SK-N-SH (cell line): ENCODE measurements around the gene CALD1. TPM values are rescaled to one million over a fixed set of nuclear protein-coding genes. Genes with fewer than 3 reads are reported as not detected.
A peak's percentile ranks its signal among the peaks of the same experiment; 100 is the strongest.

ENCODE experiments used
- CTCF ChIA-PET: fragments of 300-600, 350-600 bp; formaldehyde crosslinking; extraction: SDS; loops from one replicate; lab custom pipeline; 2021; lab: Yijun Ruan, JAX
- POLR2A ChIA-PET: fragments of 350-600 bp; sonication (Branson Sonifier 250); formaldehyde crosslinking; extraction: SDS; loops from one replicate; lab custom pipeline; 2020; ENCODE audit warnings: antibody characterized with exemption, inconsistent platforms; lab: Yijun Ruan, JAX
- DNase-seq: peaks from one replicate; pipeline ENCODE4 v3.0.0; 2012
- H2AFZ ChIP-seq: fragments of 200-600 bp; sonication (generic); 2 replicates; pipeline ENCODE4 v1.8.1; 2016; ENCODE audit warnings: antibody characterized with exemption, mild to moderate bottlenecking, low read depth
- H3F3A ChIP-seq: fragments of 200-600 bp; sonication (generic); replicated peaks from 2 replicates; pipeline ENCODE3; 2016; ENCODE audit warnings: antibody characterized with exemption, mild to moderate bottlenecking; ENCODE audit not compliant: insufficient read depth
- H3K27ac ChIP-seq, 2 experiments: fragments of 200-500 bp in 1 of 2; fragments of 200-600 bp in 1 of 2; sonication (Bioruptor generic) in 1 of 2; sonication (generic), shearing (Covaris generic) in 1 of 2; 2 replicates each; pipeline versions ENCODE4 v1.5.1 to v1.6.1; 2014 to 2016; ENCODE audit warnings: low read depth in 2 of 2, inconsistent platforms in 1 of 2, low read length in 1 of 2, mild to moderate bottlenecking in 1 of 2, mixed read lengths in 1 of 2
- H3K27me3 ChIP-seq: fragments of 200-600 bp; sonication (generic), shearing (Covaris generic); 2 replicates; pipeline ENCODE4 v1.6.1; 2016; ENCODE audit warnings: mixed run types; ENCODE audit not compliant: insufficient read depth
- H3K36me3 ChIP-seq, 2 experiments: fragments of 200-500 bp in 1 of 2; fragments of 200-600 bp in 1 of 2; sonication (Bioruptor generic) in 1 of 2; sonication (generic) in 1 of 2; replicated peaks in 1 of 2; 2 replicates each; pipeline versions ENCODE3 to v1.5.1; 2014 to 2016; ENCODE audit warnings: low read length in 1 of 2, mild to moderate bottlenecking in 1 of 2; ENCODE audit not compliant: insufficient read depth in 2 of 2, control insufficient read depth in 1 of 2
- H3K4me1 ChIP-seq, 2 experiments: fragments of 200-500 bp in 1 of 2; fragments of 200-600 bp in 1 of 2; sonication (Bioruptor generic) in 1 of 2; sonication (generic), shearing (Covaris generic) in 1 of 2; 2 replicates each; pipeline versions ENCODE4 v1.5.1 to v1.6.1; 2014 to 2016; ENCODE audit warnings: low read depth in 1 of 2, low read length in 1 of 2, mixed run types in 1 of 2; ENCODE audit not compliant: insufficient read depth in 2 of 2, control insufficient read depth in 1 of 2
- H3K4me2 ChIP-seq: fragments of 200-600 bp; sonication (generic), shearing (Covaris generic); 2 replicates; pipeline ENCODE4 v1.6.1; 2017; ENCODE audit warnings: mixed run types
- H3K4me3 ChIP-seq, 2 experiments: fragments of 200-500 bp in 1 of 2; fragments of 200-600 bp in 1 of 2; sonication (Bioruptor generic) in 1 of 2; sonication (generic), shearing (Covaris generic) in 1 of 2; 2 replicates each; pipeline versions ENCODE4 v1.5.1 to v1.8.1; 2014 to 2016; ENCODE audit warnings: low read depth in 2 of 2, inconsistent platforms in 1 of 2, low read length in 1 of 2, mild to moderate bottlenecking in 1 of 2, mixed read lengths in 1 of 2, moderate library complexity in 1 of 2
- H3K79me2 ChIP-seq: fragments of 200-600 bp; sonication (generic); 2 replicates; pipeline ENCODE4 v1.8.1; 2017; ENCODE audit warnings: mild to moderate bottlenecking; ENCODE audit not compliant: insufficient read depth
- H3K9ac ChIP-seq: fragments of 200-600 bp; sonication (generic); 2 replicates; pipeline ENCODE4 v1.6.1; 2017; ENCODE audit warnings: mixed run types
- H3K9me2 ChIP-seq: fragments of 200-600 bp; sonication (generic); 2 replicates; pipeline ENCODE4 v1.6.1; 2017; ENCODE audit warnings: mixed run types
- H3K9me3 ChIP-seq: fragments of 200-600 bp; sonication (generic); 2 replicates; pipeline ENCODE4 v1.6.1; 2017; ENCODE audit warnings: mixed run types, mild to moderate bottlenecking, moderate library complexity
- H4K20me1 ChIP-seq: fragments of 200-600 bp; sonication (generic); 2 replicates; pipeline ENCODE4 v1.6.1; 2017; ENCODE audit warnings: mild to moderate bottlenecking, mixed run types; ENCODE audit not compliant: insufficient read depth
- CHD2 ChIP-seq: fragments of 150-350 bp; IDR thresholded peaks from 2 replicates; pipeline ENCODE4 v1.6.1; 2018; ENCODE audit warnings: low read length; ENCODE audit not compliant: partially characterized antibody
- EP300 ChIP-seq, 2 experiments: IDR thresholded peaks; 2 replicates each; pipeline versions ENCODE4 v1.4.0 to v1.6.1; 2012; ENCODE audit warnings: borderline replicate concordance in 1 of 2, low read depth in 1 of 2, low read length in 1 of 2
- EZH2phosphoT487 ChIP-seq: fragments of 200-600 bp; sonication (generic); IDR thresholded peaks from 2 replicates; pipeline ENCODE4 v1.6.1; 2017; ENCODE audit warnings: low read depth, mixed run types, mild to moderate bottlenecking, antibody characterized with exemption, moderate library complexity, borderline replicate concordance
- FOXJ3 ChIP-seq: sonication (generic); formaldehyde crosslinking; IDR thresholded peaks from 2 replicates; pipeline ENCODE4 v1.5.1; 2020; ENCODE audit warnings: mild to moderate bottlenecking, missing genetic modification reagents
- GABPA ChIP-seq: IDR thresholded peaks from 2 replicates; pipeline ENCODE4 v1.4.0; 2012; ENCODE audit warnings: low read depth, mild to moderate bottlenecking
- GATA2 ChIP-seq: sonication (generic); formaldehyde crosslinking; IDR thresholded peaks from 2 replicates; pipeline ENCODE4 v1.5.0; 2020; ENCODE audit warnings: mild to moderate bottlenecking, missing genetic modification reagents
- JUND ChIP-seq: IDR thresholded peaks from 2 replicates; pipeline ENCODE4 v1.4.0; 2012
- MEF2A ChIP-seq: IDR thresholded peaks from 2 replicates; pipeline ENCODE4 v1.4.0; 2012; ENCODE audit warnings: low read depth, borderline replicate concordance
- NFIC ChIP-seq: IDR thresholded peaks from 2 replicates; pipeline ENCODE4 v1.4.0; 2012; ENCODE audit warnings: borderline replicate concordance
- NRF1 ChIP-seq: IDR thresholded peaks from 2 replicates; pipeline ENCODE4 v1.6.1; 2012; ENCODE audit warnings: low read depth, mild to moderate bottlenecking, low read length
- POLR2AphosphoS5 ChIP-seq: IDR thresholded peaks from 2 replicates; pipeline ENCODE4 v1.6.1; 2012; ENCODE audit warnings: low read depth, low read length
- RAD21 ChIP-seq: IDR thresholded peaks from 2 replicates; pipeline ENCODE4 v1.6.1; 2012; ENCODE audit warnings: mild to moderate bottlenecking, low read length
- RCOR1 ChIP-seq: fragments of 150-350 bp; IDR thresholded peaks from 2 replicates; pipeline ENCODE4 v1.6.1; 2017; ENCODE audit warnings: antibody characterized with exemption, low read length
- RFX5 ChIP-seq: IDR thresholded peaks from 2 replicates; pipeline ENCODE4 v1.6.1; 2012; ENCODE audit warnings: mild to moderate bottlenecking, improper control_type of control experiment, low read length
- RXRA ChIP-seq: IDR thresholded peaks from 2 replicates; pipeline ENCODE4 v1.4.0; 2012; ENCODE audit warnings: low read depth, mild to moderate bottlenecking, borderline replicate concordance
- SMC3 ChIP-seq: IDR thresholded peaks from 2 replicates; pipeline ENCODE4 v1.6.1; 2012; ENCODE audit warnings: low read depth, low read length, improper control_type of control experiment
- TAF1 ChIP-seq: IDR thresholded peaks from 2 replicates; pipeline ENCODE4 v1.6.1; 2012; ENCODE audit warnings: low read depth, mild to moderate bottlenecking, low read length, moderate library complexity, borderline replicate concordance
- TCF12 ChIP-seq: IDR thresholded peaks from 2 replicates; pipeline ENCODE4 v1.4.0; 2012
- WGBS: methylation state at CpG from one replicate; pipeline ENCODE4 v1.1.6; 2017; ENCODE audit warnings: low lambda C conversion rate; 5-methylcytosine and 5-hydroxymethylcytosine counted together
- polyA plus RNA-seq, 3 experiments: library from polyadenylated mRNA; depleted of rRNA; stranded (reverse); fragments of >200 nt; gene quantifications; 2 replicates each; pipeline ENCODE4 v1.2.3, GENCODE V29; 2012
- TF ChIP-seq, protein P1 (sequence below): fragments of 150-350 bp; IDR thresholded peaks from 2 replicates; pipeline ENCODE4 v1.6.1; 2017; ENCODE audit warnings: antibody characterized with exemption, low read length, low read depth, borderline replicate concordance
- TF ChIP-seq, protein P2 (sequence below): IDR thresholded peaks from 2 replicates; pipeline ENCODE4 v1.6.1; 2012; ENCODE audit warnings: mild to moderate bottlenecking, low read depth, low read length, moderate library complexity
- TF ChIP-seq, protein P3 (sequence below): IDR thresholded peaks from 2 replicates; pipeline ENCODE4; 2012
- TF ChIP-seq, protein P4 (sequence below): IDR thresholded peaks from 2 replicates; pipeline ENCODE4 v1.4.0; 2012; ENCODE audit warnings: low read depth, borderline replicate concordance

Gene CALD1, protein sequence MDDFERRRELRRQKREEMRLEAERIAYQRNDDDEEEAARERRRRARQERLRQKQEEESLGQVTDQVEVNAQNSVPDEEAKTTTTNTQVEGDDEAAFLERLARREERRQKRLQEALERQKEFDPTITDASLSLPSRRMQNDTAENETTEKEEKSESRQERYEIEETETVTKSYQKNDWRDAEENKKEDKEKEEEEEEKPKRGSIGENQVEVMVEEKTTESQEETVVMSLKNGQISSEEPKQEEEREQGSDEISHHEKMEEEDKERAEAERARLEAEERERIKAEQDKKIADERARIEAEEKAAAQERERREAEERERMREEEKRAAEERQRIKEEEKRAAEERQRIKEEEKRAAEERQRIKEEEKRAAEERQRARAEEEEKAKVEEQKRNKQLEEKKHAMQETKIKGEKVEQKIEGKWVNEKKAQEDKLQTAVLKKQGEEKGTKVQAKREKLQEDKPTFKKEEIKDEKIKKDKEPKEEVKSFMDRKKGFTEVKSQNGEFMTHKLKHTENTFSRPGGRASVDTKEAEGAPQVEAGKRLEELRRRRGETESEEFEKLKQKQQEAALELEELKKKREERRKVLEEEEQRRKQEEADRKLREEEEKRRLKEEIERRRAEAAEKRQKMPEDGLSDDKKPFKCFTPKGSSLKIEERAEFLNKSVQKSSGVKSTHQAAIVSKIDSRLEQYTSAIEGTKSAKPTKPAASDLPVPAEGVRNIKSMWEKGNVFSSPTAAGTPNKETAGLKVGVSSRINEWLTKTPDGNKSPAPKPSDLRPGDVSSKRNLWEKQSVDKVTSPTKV
- 299 and 303 TPM in 2 replicates for polyA plus RNA-seq (2012; rRNA removed)
- 269 and 329 TPM in 2 replicates for polyA plus RNA-seq (2012; cell fraction: cytosol; rRNA removed)
- polyA plus RNA-seq (2012; cell fraction: nucleus; rRNA removed) = 304 and 462 TPM in 2 replicates

DNA sequence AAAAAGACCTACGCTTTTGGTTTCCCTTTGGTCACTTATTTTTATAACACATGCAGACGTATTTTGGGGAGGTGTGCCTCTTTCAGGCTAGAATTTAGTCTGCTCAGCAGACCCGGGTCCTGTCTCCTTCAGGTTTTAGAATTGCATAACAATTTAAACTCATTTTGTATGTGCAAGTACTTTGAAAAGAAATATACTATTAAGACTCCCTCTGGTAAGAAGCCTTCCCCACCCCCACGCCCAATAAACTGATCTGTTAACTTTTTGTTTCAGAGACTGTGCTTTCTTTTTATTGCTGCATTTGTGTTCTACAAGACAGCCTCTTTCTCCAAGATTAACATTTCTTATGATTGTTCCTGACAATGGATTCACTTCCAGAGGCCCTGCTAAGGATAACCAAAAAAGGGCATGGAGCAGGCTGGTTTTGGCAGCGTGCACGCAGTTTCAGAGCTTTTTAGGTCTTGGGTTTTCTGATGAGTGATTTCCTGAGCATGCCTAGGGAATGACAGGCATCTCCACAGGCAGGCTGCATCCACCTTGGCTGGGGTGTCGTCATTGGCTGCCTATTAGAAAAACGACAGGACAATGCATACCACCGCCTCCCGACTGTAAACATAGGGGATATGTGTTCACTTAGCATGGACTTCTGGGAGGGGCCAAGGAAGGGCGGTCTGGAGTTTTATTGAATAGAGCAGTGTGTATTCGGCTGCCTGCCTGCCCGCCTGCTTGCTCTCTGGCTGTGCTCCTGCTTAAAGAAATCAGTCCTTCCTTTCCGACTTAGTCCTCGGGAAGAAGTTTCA, at the start of gene CALD1:
Gene CALD1 (plus strand): TSS at position 694 of the 800 bp plus-strand sequence. CDS start 88,100 bp downstream, outside the sequence.
- POLR2A ChIA-PET = no interaction called here
- 16% methylated on average over 14 of the region's 15 CpGs for WGBS
- TF ChIP-seq GABPA (no peak; the same call in 1 of the 2 replicates), TCF12 (peak; percentile 88), TAF1 (peak; percentile 94), EP300 (IDR thresholded peaks at IDR 0.05; ENCODE audit: borderline replicate concordance in 1 of 2, low read depth in 1 of 2, low read length in 1 of 2) (peak; percentile 37 to 95; a peak in 3 of 4 replicates), SMC3 (0 out of 2 replicates have a peak, but pooled peaks have one; percentile 12), FOXJ3 (CRISPR knock-in tag) (no peak), NRF1 (peak; percentile 64), GATA2 (CRISPR knock-in tag) (no peak), RCOR1 (0 out of 2 replicates have a peak, but pooled peaks have one; percentile 3), RAD21 (no peak; the same call in 1 of the 2 replicates), POLR2AphosphoS5 (peak; percentile 99), CHD2 (no peak), JUND (peak; percentile 88), NFIC (peak; percentile 95), RXRA (no peak), EZH2phosphoT487 (no peak), MEF2A (no peak; the same call in 1 of the 2 replicates), RFX5 (no peak)
- TF ChIP-seq, protein P1, sequence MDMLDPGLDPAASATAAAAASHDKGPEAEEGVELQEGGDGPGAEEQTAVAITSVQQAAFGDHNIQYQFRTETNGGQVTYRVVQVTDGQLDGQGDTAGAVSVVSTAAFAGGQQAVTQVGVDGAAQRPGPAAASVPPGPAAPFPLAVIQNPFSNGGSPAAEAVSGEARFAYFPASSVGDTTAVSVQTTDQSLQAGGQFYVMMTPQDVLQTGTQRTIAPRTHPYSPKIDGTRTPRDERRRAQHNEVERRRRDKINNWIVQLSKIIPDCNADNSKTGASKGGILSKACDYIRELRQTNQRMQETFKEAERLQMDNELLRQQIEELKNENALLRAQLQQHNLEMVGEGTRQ = no peak
- TF ChIP-seq, protein P2, sequence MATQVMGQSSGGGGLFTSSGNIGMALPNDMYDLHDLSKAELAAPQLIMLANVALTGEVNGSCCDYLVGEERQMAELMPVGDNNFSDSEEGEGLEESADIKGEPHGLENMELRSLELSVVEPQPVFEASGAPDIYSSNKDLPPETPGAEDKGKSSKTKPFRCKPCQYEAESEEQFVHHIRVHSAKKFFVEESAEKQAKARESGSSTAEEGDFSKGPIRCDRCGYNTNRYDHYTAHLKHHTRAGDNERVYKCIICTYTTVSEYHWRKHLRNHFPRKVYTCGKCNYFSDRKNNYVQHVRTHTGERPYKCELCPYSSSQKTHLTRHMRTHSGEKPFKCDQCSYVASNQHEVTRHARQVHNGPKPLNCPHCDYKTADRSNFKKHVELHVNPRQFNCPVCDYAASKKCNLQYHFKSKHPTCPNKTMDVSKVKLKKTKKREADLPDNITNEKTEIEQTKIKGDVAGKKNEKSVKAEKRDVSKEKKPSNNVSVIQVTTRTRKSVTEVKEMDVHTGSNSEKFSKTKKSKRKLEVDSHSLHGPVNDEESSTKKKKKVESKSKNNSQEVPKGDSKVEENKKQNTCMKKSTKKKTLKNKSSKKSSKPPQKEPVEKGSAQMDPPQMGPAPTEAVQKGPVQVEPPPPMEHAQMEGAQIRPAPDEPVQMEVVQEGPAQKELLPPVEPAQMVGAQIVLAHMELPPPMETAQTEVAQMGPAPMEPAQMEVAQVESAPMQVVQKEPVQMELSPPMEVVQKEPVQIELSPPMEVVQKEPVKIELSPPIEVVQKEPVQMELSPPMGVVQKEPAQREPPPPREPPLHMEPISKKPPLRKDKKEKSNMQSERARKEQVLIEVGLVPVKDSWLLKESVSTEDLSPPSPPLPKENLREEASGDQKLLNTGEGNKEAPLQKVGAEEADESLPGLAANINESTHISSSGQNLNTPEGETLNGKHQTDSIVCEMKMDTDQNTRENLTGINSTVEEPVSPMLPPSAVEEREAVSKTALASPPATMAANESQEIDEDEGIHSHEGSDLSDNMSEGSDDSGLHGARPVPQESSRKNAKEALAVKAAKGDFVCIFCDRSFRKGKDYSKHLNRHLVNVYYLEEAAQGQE = peak; percentile 47; the same call in 1 of the 2 replicates
- TF ChIP-seq, protein P3, sequence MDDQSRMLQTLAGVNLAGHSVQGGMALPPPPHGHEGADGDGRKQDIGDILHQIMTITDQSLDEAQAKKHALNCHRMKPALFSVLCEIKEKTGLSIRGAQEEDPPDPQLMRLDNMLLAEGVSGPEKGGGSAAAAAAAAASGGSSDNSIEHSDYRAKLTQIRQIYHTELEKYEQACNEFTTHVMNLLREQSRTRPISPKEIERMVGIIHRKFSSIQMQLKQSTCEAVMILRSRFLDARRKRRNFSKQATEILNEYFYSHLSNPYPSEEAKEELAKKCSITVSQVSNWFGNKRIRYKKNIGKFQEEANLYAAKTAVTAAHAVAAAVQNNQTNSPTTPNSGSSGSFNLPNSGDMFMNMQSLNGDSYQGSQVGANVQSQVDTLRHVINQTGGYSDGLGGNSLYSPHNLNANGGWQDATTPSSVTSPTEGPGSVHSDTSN = peak; percentile 96
- TF ChIP-seq, protein P4, sequence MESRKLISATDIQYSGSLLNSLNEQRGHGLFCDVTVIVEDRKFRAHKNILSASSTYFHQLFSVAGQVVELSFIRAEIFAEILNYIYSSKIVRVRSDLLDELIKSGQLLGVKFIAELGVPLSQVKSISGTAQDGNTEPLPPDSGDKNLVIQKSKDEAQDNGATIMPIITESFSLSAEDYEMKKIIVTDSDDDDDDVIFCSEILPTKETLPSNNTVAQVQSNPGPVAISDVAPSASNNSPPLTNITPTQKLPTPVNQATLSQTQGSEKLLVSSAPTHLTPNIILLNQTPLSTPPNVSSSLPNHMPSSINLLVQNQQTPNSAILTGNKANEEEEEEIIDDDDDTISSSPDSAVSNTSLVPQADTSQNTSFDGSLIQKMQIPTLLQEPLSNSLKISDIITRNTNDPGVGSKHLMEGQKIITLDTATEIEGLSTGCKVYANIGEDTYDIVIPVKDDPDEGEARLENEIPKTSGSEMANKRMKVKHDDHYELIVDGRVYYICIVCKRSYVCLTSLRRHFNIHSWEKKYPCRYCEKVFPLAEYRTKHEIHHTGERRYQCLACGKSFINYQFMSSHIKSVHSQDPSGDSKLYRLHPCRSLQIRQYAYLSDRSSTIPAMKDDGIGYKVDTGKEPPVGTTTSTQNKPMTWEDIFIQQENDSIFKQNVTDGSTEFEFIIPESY = peak; percentile 80; the same call in 1 of the 2 replicates

More for the DNA sequence above, at the start of gene CALD1:
- H4K20me1 ChIP-seq = peaks cover 36% of the 10 kb centered on the region
- H3K27me3 ChIP-seq = no peaks in the 10 kb centered on the region
- DNase-seq = peak; percentile 62
- H3K4me1 ChIP-seq = peaks cover 30 to 39% of the 10 kb centered on the region in 2 experiments
- peak within 1 kb of the TSS; percentile 82 for H3K9ac ChIP-seq
- H3K79me2 ChIP-seq = peaks cover 45% of the 10 kb centered on the region
- peak within 1 kb of the TSS; percentile 69 to 74 for H3K4me3 ChIP-seq
- H3K27ac ChIP-seq = peak within 1 kb of the TSS; percentile 87 to 90
- CTCF ChIA-PET = no interaction called here
- H2AFZ ChIP-seq = peak within 1 kb of the TSS; percentile 60; the same call in 1 of the 2 replicates
- H3K9me3 ChIP-seq = no peaks in the 10 kb centered on the region
- H3K4me2 ChIP-seq = peak within 1 kb of the TSS; percentile 86
- peaks cover 20 to 24% of the 10 kb centered on the region in 2 experiments for H3K36me3 ChIP-seq
- H3K9me2 ChIP-seq = no peaks in the 10 kb centered on the region
- peaks cover 24% of the 10 kb centered on the region for H3F3A ChIP-seq
